ENCODE results near the gene MDM1.

MDM1 gene, protein sequence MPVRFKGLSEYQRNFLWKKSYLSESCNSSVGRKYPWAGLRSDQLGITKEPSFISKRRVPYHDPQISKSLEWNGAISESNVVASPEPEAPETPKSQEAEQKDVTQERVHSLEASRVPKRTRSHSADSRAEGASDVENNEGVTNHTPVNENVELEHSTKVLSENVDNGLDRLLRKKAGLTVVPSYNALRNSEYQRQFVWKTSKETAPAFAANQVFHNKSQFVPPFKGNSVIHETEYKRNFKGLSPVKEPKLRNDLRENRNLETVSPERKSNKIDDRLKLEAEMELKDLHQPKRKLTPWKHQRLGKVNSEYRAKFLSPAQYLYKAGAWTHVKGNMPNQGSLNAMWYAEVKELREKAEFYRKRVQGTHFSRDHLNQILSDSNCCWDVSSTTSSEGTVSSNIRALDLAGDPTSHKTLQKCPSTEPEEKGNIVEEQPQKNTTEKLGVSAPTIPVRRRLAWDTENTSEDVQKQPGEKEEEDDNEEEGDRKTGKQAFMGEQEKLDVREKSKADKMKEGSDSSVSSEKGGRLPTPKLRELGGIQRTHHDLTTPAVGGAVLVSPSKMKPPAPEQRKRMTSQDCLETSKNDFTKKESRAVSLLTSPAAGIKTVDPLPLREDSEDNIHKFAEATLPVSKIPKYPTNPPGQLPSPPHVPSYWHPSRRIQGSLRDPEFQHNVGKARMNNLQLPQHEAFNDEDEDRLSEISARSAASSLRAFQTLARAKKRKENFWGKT

DNA sequence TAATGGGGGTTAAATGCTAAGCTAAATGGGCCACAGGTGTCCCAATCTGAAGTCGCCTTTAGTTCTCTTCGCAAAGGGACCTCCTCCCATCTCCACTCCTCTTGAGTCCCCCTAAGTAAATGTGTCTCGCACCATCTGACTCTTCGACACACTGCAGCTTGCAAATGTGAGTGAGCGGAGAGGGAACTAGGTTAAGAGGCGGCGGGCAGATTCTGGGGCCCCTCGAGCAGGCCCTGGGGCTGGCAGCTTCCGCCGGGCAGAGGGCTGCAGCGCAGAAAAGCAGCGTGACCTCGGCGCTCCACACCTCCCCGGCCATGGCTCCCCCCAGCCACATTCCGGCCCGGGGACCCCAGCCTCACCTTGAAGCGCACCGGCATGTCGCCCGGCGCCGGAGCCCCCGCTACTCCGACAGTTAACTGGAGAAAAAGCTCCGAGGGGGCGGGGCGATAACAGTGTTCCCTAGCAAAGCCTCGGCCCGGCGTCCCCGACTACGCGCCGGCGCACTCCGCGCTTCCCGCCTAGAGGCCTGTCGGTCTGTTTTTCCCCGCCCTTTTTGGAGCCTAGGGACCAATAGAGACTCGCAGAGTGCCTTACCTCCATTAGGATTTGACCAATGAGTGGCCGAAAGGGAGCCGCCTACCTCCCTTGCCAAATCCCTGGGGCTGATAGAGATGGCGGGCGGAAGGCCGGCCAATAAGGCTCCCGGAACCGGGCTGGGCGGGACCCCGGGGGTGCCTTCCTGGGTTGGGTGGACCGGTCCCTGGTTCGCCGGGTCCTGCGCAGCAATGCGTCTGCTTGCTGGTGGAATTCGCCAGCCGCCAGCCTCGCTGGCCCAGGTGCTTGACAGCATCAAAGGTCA is at the start of gene MDM1:
TSS of gene MDM1 (minus strand) at position 494 of the 859 bp plus-strand sequence. CDS start at position 377, 117 bp downstream.
- DNase-seq (ENCODE audit: low read depth in 2 of 3, low spot score in 1 of 3): peak; percentile 91 to 95 (median 92)

- no peak for DNase-seq (ENCODE audit: low read depth in 2 of 3, low spot score in 1 of 3)
Observed at GRCh38 chr12:68381476-68382219, 49.5 kb upstream of the MDM1 start.

DNA sequence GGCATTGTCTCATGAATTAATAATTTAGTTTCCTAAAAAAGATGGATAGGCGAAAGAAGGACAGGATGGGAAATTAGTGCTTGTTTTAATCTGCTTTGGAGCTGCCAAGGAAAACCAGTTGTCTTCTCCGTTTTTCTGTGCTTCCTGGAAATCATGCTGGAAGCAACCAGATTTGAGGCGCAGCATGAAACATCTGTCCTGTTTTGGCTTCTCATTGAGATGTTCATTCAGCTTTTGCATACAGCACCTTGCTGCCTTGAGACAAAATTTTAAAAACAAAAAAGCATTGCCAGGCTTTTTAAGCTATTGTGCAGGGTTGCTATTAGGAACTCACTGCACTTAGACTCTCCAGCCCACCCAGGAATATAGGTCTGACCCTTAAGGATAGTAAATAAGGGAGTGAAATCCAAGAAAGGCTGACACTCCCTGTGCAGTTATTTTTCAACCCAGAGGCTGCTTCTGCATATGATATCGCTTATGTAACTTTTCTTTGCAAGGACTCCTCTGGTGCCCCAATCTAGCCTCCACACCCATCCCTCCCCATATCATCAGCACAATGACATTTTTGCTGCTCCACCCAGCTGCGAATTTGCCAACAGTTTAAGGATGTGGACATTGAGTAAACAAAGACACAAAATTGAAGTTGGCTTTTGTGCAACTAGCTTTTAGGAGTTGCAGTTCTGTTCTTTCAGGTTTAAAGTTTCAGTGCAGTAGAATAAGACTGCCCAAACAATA is 46.9 kb upstream of the MDM1 start:
- no peak for DNase-seq (ENCODE audit: low read depth in 2 of 3, low spot score in 1 of 3)

- DNase-seq (ENCODE audit: low read depth in 2 of 3, low spot score in 1 of 3): no peak
Observed at GRCh38 chr12:68377881-68378280, 45.7 kb upstream of the MDM1 start.

DNA sequence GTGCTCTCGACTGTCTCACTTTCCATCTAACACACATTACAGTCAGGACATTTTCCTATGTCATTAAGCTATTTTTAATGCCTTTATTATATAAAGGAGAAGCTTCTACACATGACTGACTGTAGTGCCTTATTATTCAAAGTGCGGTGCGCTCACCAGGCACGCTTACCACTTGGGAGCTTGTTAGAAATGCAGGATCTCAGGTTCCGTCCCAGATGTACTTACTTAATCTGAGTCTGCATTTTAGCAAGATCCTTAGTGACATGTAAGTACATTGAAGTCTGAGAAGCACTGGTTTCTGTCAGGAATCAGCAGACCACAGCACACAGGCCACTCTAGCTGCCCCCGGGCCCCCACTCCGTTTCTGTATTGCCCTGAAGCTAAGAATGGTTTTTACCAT is 44.7 kb upstream of the MDM1 start:
- no peak for DNase-seq (ENCODE audit: low read depth in 2 of 3, low spot score in 1 of 3)

DNA sequence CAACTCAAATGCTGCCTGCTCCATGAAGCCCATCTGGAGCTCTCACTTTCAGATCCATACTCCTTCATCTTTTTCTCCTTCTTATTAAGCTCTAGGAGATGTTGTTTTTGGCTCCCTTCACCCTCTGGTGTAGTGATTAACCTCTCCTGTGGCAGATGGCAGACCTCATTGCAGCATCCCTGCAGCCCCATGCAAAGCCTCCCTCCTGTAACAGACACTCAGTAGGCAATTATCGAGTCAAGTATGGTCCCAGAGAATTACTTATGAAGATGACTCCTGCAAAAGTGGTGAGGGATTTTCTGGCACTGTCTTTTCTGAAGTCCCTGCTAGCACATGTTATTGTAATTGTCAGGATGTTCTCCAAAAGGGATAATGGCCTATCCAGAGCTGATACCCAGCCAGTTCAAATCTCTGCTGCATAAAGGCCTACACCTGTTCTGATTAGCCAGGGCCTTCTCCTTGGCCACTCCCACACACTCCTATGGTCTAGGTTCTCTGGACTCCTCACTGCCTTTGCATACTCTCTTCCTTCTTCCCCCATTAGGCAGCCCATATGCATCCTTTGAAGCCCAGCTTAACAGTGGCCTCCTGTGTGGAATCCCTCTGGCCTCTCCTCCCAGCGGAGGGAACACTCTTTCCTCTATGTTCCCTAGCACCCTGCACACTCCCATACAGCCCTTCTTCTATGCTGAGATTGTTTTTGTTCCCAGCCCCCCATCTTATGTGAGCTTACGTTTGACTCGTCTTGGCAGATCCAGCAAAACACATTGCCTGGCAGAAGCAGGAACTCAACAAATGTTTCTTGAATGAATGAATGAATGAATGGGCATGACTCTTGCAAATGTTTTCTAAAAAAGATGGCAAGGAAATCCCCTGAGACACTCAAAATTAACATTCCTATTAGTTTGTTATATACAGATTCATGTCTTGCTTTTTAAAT is 43.9 kb upstream of the MDM1 start:
- no peak for DNase-seq (ENCODE audit: low read depth in 2 of 3, low spot score in 1 of 3)

- peak; percentile 46 to 52 (median 49) for DNase-seq (ENCODE audit: low read depth in 2 of 3, low spot score in 1 of 3)
Observed at GRCh38 chr12:68374307-68374982, 42.3 kb upstream of the MDM1 start.

- DNase-seq (ENCODE audit: low read depth in 2 of 3, low spot score in 1 of 3): no peak
Observed at GRCh38 chr12:68370667-68371066, 38.5 kb upstream of the MDM1 start.

DNA sequence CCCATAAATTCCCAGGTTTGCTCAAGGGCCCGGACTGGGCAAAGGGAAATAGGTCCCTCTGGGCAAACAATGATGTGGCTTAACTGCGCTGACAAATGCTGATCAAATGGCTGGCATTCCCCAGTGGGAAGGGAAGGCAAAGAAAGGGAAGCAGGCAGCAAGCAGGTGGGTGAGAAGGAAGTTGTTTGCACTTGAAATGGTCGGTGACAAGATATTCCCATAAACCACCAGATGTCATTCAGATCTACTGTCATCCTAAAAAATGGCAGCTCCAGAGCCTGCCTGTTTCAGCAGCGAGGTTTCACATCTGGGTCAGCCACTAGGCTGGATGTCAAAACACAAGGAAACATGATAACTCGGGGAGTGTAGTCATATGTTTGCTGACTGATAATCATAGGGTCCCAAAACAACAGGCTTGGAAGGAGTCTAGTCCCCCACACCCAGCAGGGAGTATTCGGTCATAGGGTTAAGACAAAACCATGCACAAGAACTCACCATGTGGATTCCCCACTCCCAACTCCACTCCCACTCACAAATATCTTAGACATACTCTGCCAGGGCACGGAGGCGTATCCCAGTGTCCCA is 37.9 kb upstream of the MDM1 start:
- DNase-seq (ENCODE audit: low read depth in 2 of 3, low spot score in 1 of 3): no peak

DNA sequence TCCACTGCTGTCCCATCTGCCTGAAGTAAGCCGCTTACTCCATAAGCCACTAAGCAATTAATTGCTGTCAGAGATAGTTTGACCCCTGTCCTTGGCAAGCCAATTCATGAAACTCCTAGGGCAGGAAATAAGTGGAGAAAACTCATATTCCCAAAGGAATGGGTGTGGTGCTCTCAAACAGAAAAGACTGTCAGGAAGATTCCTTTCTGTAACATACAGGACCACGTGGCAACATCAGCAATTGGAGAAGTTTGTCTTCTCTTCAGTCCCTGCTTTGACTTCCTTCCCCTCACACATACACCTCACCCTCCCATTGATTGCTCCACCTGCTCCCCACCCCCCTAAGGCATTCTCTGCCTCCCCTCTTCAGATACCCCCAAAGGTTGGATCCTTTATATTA is 36.2 kb upstream of the MDM1 start:
- DNase-seq (ENCODE audit: low read depth in 2 of 3, low spot score in 1 of 3): no peak

DNA sequence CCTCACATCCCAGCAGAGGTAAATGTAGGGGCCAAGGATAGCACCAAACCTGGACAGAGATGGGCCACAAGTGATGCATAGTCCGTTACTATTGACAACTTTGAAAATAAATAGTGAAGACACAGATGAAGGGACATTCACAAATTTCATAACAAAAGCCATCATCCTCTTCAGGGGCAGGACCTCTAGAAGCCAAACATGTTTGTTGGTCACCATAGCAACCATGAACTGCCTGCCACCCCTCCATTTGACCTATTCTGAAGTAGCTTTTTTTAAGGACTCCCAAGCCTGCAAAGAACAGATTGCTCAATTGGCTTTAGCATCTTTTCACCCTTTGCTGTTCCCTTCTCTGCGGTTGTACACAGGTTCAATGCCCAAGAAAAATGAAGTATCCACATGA is 35.7 kb upstream of the MDM1 start:
- DNase-seq (ENCODE audit: low read depth in 2 of 3, low spot score in 1 of 3): no peak

DNA sequence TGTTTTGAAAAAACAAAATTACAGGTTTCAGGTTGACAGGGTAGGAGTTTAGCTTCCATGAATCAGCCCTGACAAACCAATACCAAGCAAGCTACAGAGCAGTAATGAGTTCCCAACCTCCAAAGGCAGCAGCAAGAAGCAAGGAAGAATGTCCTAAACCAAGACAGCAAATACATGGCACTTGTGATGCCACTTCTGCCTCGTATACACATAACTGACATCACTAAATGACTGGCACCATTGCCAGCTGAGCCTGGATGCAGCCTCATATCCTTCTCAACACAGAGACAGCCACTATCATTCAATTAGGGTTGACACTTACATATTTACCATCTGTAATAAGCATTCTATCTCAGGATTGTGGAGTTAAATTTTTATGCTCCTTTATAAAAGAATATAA is 35.0 kb upstream of the MDM1 start:
- DNase-seq (ENCODE audit: low read depth in 2 of 3, low spot score in 1 of 3): no peak

DNA sequence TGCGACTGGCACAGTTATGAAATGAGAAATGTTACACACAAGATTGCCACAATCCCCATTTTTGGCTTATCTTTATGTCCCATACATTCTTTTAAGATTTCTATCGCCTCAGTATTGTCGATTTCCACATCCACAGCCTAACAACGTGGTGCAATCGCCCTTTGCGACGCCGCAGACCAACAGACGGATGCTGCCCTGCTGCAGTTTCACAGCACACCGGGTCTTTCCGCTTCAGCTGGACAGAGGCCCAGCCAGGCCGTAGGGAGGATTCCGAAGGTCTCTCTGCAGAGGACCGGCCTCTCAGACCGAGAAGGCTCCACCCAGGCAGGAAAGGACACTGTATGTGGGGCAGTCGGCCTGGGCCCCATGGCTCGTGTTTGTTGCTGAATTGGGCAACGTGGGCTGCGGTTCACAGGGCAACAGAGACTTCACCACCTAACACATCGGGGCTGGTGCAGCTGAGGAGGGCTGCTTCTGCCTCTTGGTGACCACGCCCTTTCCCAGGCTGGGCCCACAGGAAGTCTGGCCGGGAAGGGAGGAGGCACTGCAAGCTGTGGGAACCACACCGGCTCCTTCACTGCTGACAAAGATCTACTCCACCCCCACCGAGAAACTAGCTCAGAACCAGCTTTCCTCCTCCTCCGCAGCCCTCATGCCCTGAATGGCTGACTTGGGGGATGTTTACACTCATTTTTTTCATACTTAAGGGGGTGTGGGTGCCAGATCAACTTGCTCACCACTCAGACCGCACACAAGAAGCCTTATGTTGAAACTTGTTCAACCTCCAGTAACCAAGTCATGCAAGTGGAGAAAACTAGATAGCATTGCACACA is 32.9 kb upstream of the MDM1 start:
- peak; percentile 78 to 86 (median 85) for DNase-seq (ENCODE audit: low read depth in 2 of 3, low spot score in 1 of 3)

DNA sequence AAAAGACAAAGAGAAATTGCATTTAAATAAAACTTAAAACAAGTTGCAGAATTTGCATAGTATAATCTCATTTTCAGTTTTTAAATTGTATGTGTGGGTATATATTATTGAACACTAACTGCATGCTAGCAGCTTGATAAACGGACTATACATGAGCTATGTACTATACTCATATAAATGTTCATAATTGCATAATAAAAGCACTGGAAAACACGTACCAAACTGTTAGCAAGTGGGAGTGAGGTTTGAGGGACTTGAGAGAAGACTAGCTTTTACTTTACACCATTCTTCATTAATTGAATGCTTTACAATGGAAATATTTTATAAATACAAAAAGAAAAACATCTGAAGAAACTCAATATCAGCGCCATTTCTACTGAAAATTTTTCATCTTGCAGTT is 32.2 kb upstream of the MDM1 start:
- no peak for DNase-seq (ENCODE audit: low read depth in 2 of 3, low spot score in 1 of 3)

DNA sequence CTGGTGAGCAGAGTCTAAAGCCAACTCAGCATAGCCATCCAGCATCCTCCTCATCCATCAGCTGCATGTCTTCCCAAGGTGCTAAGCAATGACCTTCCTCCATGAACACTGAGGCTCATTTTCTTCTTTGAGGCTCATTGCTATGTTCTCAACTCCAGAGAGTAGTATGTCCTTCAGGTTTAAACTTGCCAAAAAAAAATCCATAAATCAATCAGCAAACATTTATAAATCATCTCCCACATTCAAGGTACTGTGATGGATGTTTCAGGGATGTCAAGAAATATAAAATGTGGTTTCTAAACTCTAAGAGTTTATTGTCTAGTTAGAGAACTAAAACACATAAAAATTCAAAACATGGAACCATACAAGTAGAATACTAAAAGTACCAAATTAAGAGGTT is 29.8 kb upstream of the MDM1 start:
- DNase-seq (ENCODE audit: low read depth in 2 of 3, low spot score in 1 of 3): no peak

DNA sequence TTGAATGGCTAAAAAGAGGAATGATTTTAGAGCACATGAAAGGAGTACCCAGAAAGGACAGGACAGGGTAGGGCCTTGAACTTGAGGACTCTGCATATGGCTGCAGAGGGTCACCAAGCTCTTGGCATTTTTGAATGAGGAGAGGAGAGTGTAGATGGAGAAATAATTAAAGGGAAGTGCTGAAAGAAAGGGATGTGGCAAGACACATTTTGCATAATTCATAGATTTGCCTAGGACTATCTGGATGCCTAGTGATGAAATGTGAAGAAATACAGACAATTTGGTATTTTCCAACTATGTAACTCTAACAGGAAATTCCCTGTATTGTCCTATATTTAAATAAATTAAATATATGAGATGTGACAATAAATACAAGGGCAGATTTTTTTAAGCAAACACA is 27.5 kb upstream of the MDM1 start:
- DNase-seq (ENCODE audit: low read depth in 2 of 3, low spot score in 1 of 3): no peak

Data from stimulated activated CD4-positive, alpha-beta T cell treated with anti-CD3 and anti-CD28 coated beads, Interleukin-12 subunit alpha, Interleukin-12 subunit beta, amount 100 ng/mL, for 48 hours (primary cell).